GM19043 (cell line): Measurements from ENCODE around the gene SLC10A7.

Experiments used
- ATAC-seq: cut with Tn5 transposase; IDR thresholded peaks from one replicate; pipeline ENCODE4 v1.9.1; 2021; ENCODE audit warnings: low read depth; ENCODE audit not compliant: unreplicated experiment

SLC10A7 gene

GRCh38 chr4:146495269-146495668 lies 26.5 kb downstream of the SLC10A7 start:
- ATAC-seq = no peak

- no peak for ATAC-seq
Measured at GRCh38 chr4:146494143-146494542, 27.6 kb downstream of the SLC10A7 start.

GRCh38 chr4:146490106-146490505 lies 31.6 kb downstream of the SLC10A7 start:
- no peak for ATAC-seq

- no peak for ATAC-seq
Measured at GRCh38 chr4:146488495-146489174, 33.1 kb downstream of the SLC10A7 start.

- peak; percentile 87 for ATAC-seq
Measured at GRCh38 chr4:146486565-146486964, 35.2 kb downstream of the SLC10A7 start.

- ATAC-seq = peak; percentile 42
Measured at GRCh38 chr4:146485968-146486367, 35.8 kb downstream of the SLC10A7 start.

- no peak for ATAC-seq
Measured at GRCh38 chr4:146482788-146483187, 39.0 kb downstream of the SLC10A7 start.

- ATAC-seq = no peak
Measured at GRCh38 chr4:146481246-146481645, 40.5 kb downstream of the SLC10A7 start.

- ATAC-seq = no peak
Measured at GRCh38 chr4:146478009-146478408, 43.7 kb downstream of the SLC10A7 start.

- ATAC-seq = no peak
Measured at GRCh38 chr4:146477054-146477453, 44.7 kb downstream of the SLC10A7 start.

GRCh38 chr4:146472404-146472803 lies 49.3 kb downstream of the SLC10A7 start:
- ATAC-seq = no peak

- no peak for ATAC-seq
Measured at GRCh38 chr4:146470604-146471003, 51.1 kb downstream of the SLC10A7 start.

GRCh38 chr4:146469022-146469421 lies 52.7 kb downstream of the SLC10A7 start:
- ATAC-seq = no peak

- ATAC-seq = no peak
Measured at GRCh38 chr4:146465628-146466027, 56.1 kb downstream of the SLC10A7 start.

GRCh38 chr4:146462251-146462650 lies 59.5 kb downstream of the SLC10A7 start:
- no peak for ATAC-seq

GRCh38 chr4:146458594-146458993 lies 63.1 kb downstream of the SLC10A7 start:
- peak; percentile 79 for ATAC-seq

GRCh38 chr4:146456681-146457080 lies 65.1 kb downstream of the SLC10A7 start:
- no peak for ATAC-seq

GRCh38 chr4:146453181-146453807 lies 68.4 kb downstream of the SLC10A7 start:
- no peak for ATAC-seq

GRCh38 chr4:146450524-146450923 lies 71.2 kb downstream of the SLC10A7 start:
- peak; percentile 58 for ATAC-seq

- ATAC-seq = no peak
Measured at GRCh38 chr4:146446555-146446954, 75.2 kb downstream of the SLC10A7 start.

- no peak for ATAC-seq
Measured at GRCh38 chr4:146445198-146446150, 76.3 kb downstream of the SLC10A7 start.
